HepG2 (cell line): ENCODE results near the gene DDR2.

Experiments
- CTCF ChIP-seq: sonication (generic); formaldehyde crosslinking; IDR thresholded peaks from 2 replicates; pipeline ENCODE4 v1.5.0; 2020; ENCODE audit warnings: mild to moderate bottlenecking, missing genetic modification reagents, moderate library complexity
- FOXK2 ChIP-seq: fragments of 450-650 bp; IDR thresholded peaks from 2 replicates; pipeline ENCODE4 v1.6.1; 2016
- KAT2B ChIP-seq: fragments of 150-350 bp; IDR thresholded peaks from 2 replicates; pipeline ENCODE4 v1.6.1; 2014; ENCODE audit warnings: low read depth, low read length, borderline replicate concordance
- MAZ ChIP-seq, 2 experiments: sonication (generic) in 1 of 2; formaldehyde crosslinking in 1 of 2; IDR thresholded peaks; 2 replicates each; pipeline versions ENCODE4 v1.5.0 to v1.6.1; 2012 to 2020; ENCODE audit warnings: low read depth in 2 of 2, mild to moderate bottlenecking in 2 of 2, borderline replicate concordance in 1 of 2, improper control_type of control experiment in 1 of 2, low read length in 1 of 2, missing genetic modification reagents in 1 of 2, moderate library complexity in 1 of 2
- NFE2 ChIP-seq: sonication (generic); formaldehyde crosslinking; IDR thresholded peaks from 2 replicates; pipeline ENCODE4 v1.4.0; 2020; ENCODE audit warnings: missing genetic modification reagents
- NFE2L1 ChIP-seq: sonication (generic); formaldehyde crosslinking; IDR thresholded peaks from 2 replicates; pipeline ENCODE4 v1.4.0; 2020; ENCODE audit warnings: missing genetic modification reagents, mild to moderate bottlenecking, borderline replicate concordance
- PBX3 ChIP-seq: sonication (generic); formaldehyde crosslinking; IDR thresholded peaks from 2 replicates; pipeline ENCODE4 v1.8.1; 2023; ENCODE audit warnings: missing genetic modification reagents, inconsistent platforms, borderline replicate concordance
- ZFP1 ChIP-seq: IDR thresholded peaks from 2 replicates; pipeline ENCODE4 v1.6.1; 2016
- ZNF17 ChIP-seq: sonication (generic); formaldehyde crosslinking; IDR thresholded peaks from 2 replicates; pipeline ENCODE4 v1.5.0; 2020; ENCODE audit warnings: mild to moderate bottlenecking, missing genetic modification reagents
- ZNF619 ChIP-seq: sonication (generic); formaldehyde crosslinking; IDR thresholded peaks from 2 replicates; pipeline ENCODE4 v1.4.0; 2020; ENCODE audit warnings: mild to moderate bottlenecking, missing genetic modification reagents
- TF ChIP-seq, protein P1 (sequence below): sonication (generic); formaldehyde crosslinking; IDR thresholded peaks from 2 replicates; pipeline ENCODE4 v1.4.0; 2020; ENCODE audit warnings: mild to moderate bottlenecking, missing genetic modification reagents

GRCh38 chr1:162832470-162832869 lies 200.2 kb downstream of the DDR2 start:
- TF ChIP-seq PBX3 (CRISPR knock-in tag) (no peak), ZFP1 (no peak), CTCF (CRISPR knock-in tag) (no peak), KAT2B (no peak), MAZ (IDR thresholded peaks at IDR 0.05; ENCODE audit: borderline replicate concordance, low read depth, low read length) (no peak), MAZ (CRISPR knock-in tag; IDR thresholded peaks at IDR 0.05; ENCODE audit: low read depth) (no peak), NFE2L1 (no peak), ZNF619 (no peak), NFE2 (CRISPR knock-in tag) (no peak), FOXK2 (no peak), ZNF17 (CRISPR knock-in tag) (no peak)
- TF ChIP-seq, protein P1, sequence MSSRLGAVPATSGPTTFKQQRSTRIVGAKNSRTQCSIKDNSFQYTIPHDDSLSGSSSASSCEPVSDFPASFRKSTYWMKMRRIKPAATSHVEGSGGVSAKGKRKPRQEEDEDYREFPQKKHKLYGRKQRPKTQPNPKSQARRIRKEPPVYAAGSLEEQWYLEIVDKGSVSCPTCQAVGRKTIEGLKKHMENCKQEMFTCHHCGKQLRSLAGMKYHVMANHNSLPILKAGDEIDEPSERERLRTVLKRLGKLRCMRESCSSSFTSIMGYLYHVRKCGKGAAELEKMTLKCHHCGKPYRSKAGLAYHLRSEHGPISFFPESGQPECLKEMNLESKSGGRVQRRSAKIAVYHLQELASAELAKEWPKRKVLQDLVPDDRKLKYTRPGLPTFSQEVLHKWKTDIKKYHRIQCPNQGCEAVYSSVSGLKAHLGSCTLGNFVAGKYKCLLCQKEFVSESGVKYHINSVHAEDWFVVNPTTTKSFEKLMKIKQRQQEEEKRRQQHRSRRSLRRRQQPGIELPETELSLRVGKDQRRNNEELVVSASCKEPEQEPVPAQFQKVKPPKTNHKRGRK: no peak
